Lower leg skin (tissue), 4 donors: Measurements from ENCODE around the gene MAP7. TPM values are rescaled to one million over a fixed set of nuclear protein-coding genes. Genes with fewer than 3 reads are reported as not detected.
A peak's percentile ranks its signal among the peaks of the same experiment; 100 is the strongest.
"Not testable (repeated sequence)": the region's sequence is repeated elsewhere in the genome, so short reads cannot be mapped to it uniquely, and the experiment has no call there.

ENCODE experiments used
- DNase-seq, 2 donors: peaks; one replicate each; pipeline ENCODE4 v3.0.0-alpha.2; 2019; ENCODE audit warnings: low spot score in 2 of 2
- H3K4me3 ChIP-seq: fragments of 200-600 bp; sonication (generic); 2 replicates; pipeline ENCODE4 v1.5.1; 2017; ENCODE audit warnings: mild to moderate bottlenecking, low read depth; ENCODE audit not compliant: poor library complexity, severe bottlenecking
- CTCF ChIP-seq, 3 donors: fragments of 450-650 bp; IDR thresholded peaks; one replicate each; pipeline ENCODE4 v1.5.1; 2016; ENCODE audit warnings: antibody characterized with exemption in 3 of 3, mild to moderate bottlenecking in 3 of 3, moderate library complexity in 2 of 3
- POLR2A ChIP-seq, 2 donors: fragments of 450-650 bp; IDR thresholded peaks; one replicate each; pipeline ENCODE4 v1.6.1; 2016 to 2017; ENCODE audit warnings: antibody characterized with exemption in 2 of 2, mild to moderate bottlenecking in 1 of 2, moderate library complexity in 1 of 2
- WGBS, 2 donors: methylation state at CpG; one replicate each; pipeline ENCODE4 v1.1.5; 2018; 5-methylcytosine and 5-hydroxymethylcytosine counted together
- intact Hi-C: fragments of 100-400 bp; cut with DNase I; formaldehyde crosslinking; loops from one replicate; pipeline ENCODE4 v1.15.0; 2023; ENCODE audit warnings: low total_unique reads
- total RNA-seq, 4 donors: library from RNA; depleted of rRNA; stranded (reverse); fragments of >200 nt; gene quantifications; one replicate each; pipeline ENCODE4 v1.1.0, GENCODE V29; 2016

MAP7 gene
- total RNA-seq, 4 donors from 2014 or later, result 32.5 to 41.8 (median 39.0) TPM

GRCh38 chr6:136403110-136403980 is 146.9 kb downstream of the MAP7 start:
- intact Hi-C loops, result no loop called here
- TF ChIP-seq CTCF (IDR thresholded peaks at IDR 0.05), result no peak
- TF ChIP-seq POLR2A (IDR thresholded peaks at IDR 0.05), result no peak
- DNase-seq, result peak in 1 of 2 donors; percentile 26
- WGBS, 2 donors, result 56 to 60% methylated on average over 6 of the region's 6 CpGs
- H3K4me3 ChIP-seq, result no peak overlapping the region

- TF ChIP-seq CTCF (IDR thresholded peaks at IDR 0.05) (no peak), POLR2A (IDR thresholded peaks at IDR 0.05) (no peak)
- no peak for DNase-seq
- 82 to 93% methylated on average over 3 of the region's 3 CpGs for WGBS, 2 donors
- intact Hi-C loops, result no loop called here
- H3K4me3 ChIP-seq, result no peak overlapping the region
Observed at GRCh38 chr6:136401749-136402148, 148.5 kb downstream of the MAP7 start.

GRCh38 chr6:136401236-136401635 is 149.0 kb downstream of the MAP7 start:
- H3K4me3 ChIP-seq, intact Hi-C loops, DNase-seq: not testable (repeated sequence)
- WGBS, 2 donors, result 94 to 95% methylated on average over 4 of the region's 4 CpGs

- H3K4me3 ChIP-seq, result no peak overlapping the region
- TF ChIP-seq POLR2A (IDR thresholded peaks at IDR 0.05) (no peak), CTCF (IDR thresholded peaks at IDR 0.05) (no peak)
- intact Hi-C loops, result no loop called here
- no peak for DNase-seq
- 85 to 86% methylated on average over 3 of the region's 3 CpGs for WGBS, 2 donors
Observed at GRCh38 chr6:136398453-136398852, 151.8 kb downstream of the MAP7 start.

GRCh38 chr6:136396908-136397307 is 153.3 kb downstream of the MAP7 start:
- DNase-seq, result no peak
- WGBS, 2 donors, result 95 to 100% methylated on average over 1 of the region's 1 CpG
- intact Hi-C loops, result no loop called here
- H3K4me3 ChIP-seq, result no peak overlapping the region
- TF ChIP-seq CTCF (IDR thresholded peaks at IDR 0.05) (no peak), POLR2A (IDR thresholded peaks at IDR 0.05) (no peak)

- H3K4me3 ChIP-seq, DNase-seq, intact Hi-C loops: not testable (repeated sequence)
- WGBS, 2 donors, result 83 to 97% methylated on average over 1 to 2 of the region's 2 CpGs
Observed at GRCh38 chr6:136390959-136391358, 159.3 kb downstream of the MAP7 start.

- intact Hi-C loops, result no loop called here
- no peak for DNase-seq
- TF ChIP-seq CTCF (IDR thresholded peaks at IDR 0.05) (no peak), POLR2A (IDR thresholded peaks at IDR 0.05) (no peak)
- H3K4me3 ChIP-seq, result no peak overlapping the region
- 90 to 96% methylated on average over 4 of the region's 4 CpGs for WGBS, 2 donors
Observed at GRCh38 chr6:136387316-136387715, 162.9 kb downstream of the MAP7 start.
